ENCODE measurements around the gene EIF4E3.

DNA sequence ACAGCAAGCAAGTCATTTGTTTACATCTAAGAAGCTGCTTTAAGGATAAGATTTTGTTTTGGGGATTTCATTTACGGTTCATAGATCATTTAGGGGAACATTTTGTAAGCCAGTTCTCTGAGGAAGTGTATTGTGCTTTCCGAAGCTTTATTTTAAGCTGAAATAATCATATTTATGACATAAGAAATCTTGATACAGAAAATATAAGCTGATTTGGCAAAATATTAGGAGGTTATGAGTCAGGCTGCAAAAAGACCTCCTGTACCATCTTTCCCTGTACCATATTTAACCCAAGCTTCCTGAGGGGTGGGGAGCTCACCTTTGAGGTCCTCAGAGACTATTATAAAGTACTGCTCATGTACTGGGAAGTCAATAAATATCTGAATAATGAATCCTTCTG, 8.1 kb upstream of the EIF4E3 start:
- TF ChIP-seq, protein P1, sequence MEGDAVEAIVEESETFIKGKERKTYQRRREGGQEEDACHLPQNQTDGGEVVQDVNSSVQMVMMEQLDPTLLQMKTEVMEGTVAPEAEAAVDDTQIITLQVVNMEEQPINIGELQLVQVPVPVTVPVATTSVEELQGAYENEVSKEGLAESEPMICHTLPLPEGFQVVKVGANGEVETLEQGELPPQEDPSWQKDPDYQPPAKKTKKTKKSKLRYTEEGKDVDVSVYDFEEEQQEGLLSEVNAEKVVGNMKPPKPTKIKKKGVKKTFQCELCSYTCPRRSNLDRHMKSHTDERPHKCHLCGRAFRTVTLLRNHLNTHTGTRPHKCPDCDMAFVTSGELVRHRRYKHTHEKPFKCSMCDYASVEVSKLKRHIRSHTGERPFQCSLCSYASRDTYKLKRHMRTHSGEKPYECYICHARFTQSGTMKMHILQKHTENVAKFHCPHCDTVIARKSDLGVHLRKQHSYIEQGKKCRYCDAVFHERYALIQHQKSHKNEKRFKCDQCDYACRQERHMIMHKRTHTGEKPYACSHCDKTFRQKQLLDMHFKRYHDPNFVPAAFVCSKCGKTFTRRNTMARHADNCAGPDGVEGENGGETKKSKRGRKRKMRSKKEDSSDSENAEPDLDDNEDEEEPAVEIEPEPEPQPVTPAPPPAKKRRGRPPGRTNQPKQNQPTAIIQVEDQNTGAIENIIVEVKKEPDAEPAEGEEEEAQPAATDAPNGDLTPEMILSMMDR (IDR thresholded peaks at IDR 0.05; ENCODE audit: low read length), result no peak
- no peak for TF ChIP-seq EZH2 (optimal IDR thresholded peaks at IDR 0.05; ENCODE audit: low read depth, low read length)

Data from MM.1S (cell line).